HepG2 (cell line): ENCODE measurements around the gene TTC16. TPM values are rescaled to one million over a fixed set of nuclear protein-coding genes. Genes with fewer than 3 reads are reported as not detected.

Source experiments
- ADNP ChIP-seq: sonication (generic); formaldehyde crosslinking; IDR thresholded peaks from 2 replicates; pipeline ENCODE4 v1.4.0; 2020; ENCODE audit warnings: missing genetic modification reagents
- CREB3 ChIP-seq: sonication (generic); formaldehyde crosslinking; IDR thresholded peaks from 2 replicates; pipeline ENCODE4 v1.5.0; 2020; ENCODE audit warnings: missing genetic modification reagents
- FUBP1 ChIP-seq: sonication (generic); formaldehyde crosslinking; IDR thresholded peaks from 2 replicates; pipeline ENCODE4 v1.5.1; 2020; ENCODE audit warnings: missing genetic modification reagents, mild to moderate bottlenecking, borderline replicate concordance
- MBNL3 ChIP-seq: fragments of 250-450 bp; sonication (Bioruptor Pico); conservative IDR thresholded peaks from 2 replicates; pipeline ENCODE4 v1.8.0; 2022; ENCODE audit warnings: mild to moderate bottlenecking, inconsistent platforms
- MTERF4 ChIP-seq: sonication (generic); formaldehyde crosslinking; IDR thresholded peaks from 2 replicates; pipeline ENCODE4 v1.8.0; 2023; ENCODE audit warnings: mild to moderate bottlenecking, missing genetic modification reagents
- NFRKB ChIP-seq: fragments of 450-650 bp; IDR thresholded peaks from 2 replicates; pipeline ENCODE4 v1.6.1; 2017
- PCBP2 ChIP-seq: fragments of 200-400 bp; formaldehyde crosslinking; optimal IDR thresholded peaks from 2 replicates; pipeline ENCODE3; 2018; ENCODE audit warnings: low read length, low read depth; ENCODE audit not compliant: poor library complexity, severe bottlenecking
- RELA ChIP-seq: sonication (generic); formaldehyde crosslinking; IDR thresholded peaks from 2 replicates; pipeline ENCODE4 v1.4.0; 2020; ENCODE audit warnings: missing genetic modification reagents
- SIX1 ChIP-seq: sonication (generic); formaldehyde crosslinking; IDR thresholded peaks from 2 replicates; pipeline ENCODE4 v1.4.0; 2020; ENCODE audit warnings: missing genetic modification reagents, borderline replicate concordance
- SMARCE1 ChIP-seq: fragments of 450-650 bp; IDR thresholded peaks from 2 replicates; pipeline ENCODE4 v1.6.1; 2017; ENCODE audit warnings: borderline replicate concordance
- YEATS4 ChIP-seq: sonication (generic); formaldehyde crosslinking; IDR thresholded peaks from 2 replicates; pipeline ENCODE4 v1.4.0; 2020; ENCODE audit warnings: missing genetic modification reagents, borderline replicate concordance
- YY1 ChIP-seq: IDR thresholded peaks from 2 replicates; pipeline ENCODE4 v1.6.1; 2011; ENCODE audit warnings: low read length, low read depth, moderate library complexity, mild to moderate bottlenecking; ENCODE audit not compliant: insufficient read depth, insufficient replicate concordance
- ZFP37 ChIP-seq: sonication (generic); formaldehyde crosslinking; IDR thresholded peaks from 2 replicates; pipeline ENCODE4 v1.4.0; 2020; ENCODE audit warnings: missing genetic modification reagents, borderline replicate concordance
- ZFP90 ChIP-seq: sonication (generic); formaldehyde crosslinking; IDR thresholded peaks from 2 replicates; pipeline ENCODE4 v1.8.0; 2022; ENCODE audit warnings: missing genetic modification reagents, mild to moderate bottlenecking, inconsistent platforms, borderline replicate concordance
- ZNF136 ChIP-seq: sonication (generic); formaldehyde crosslinking; IDR thresholded peaks from 2 replicates; pipeline ENCODE4 v1.8.1; 2022; ENCODE audit warnings: low read depth, mild to moderate bottlenecking, moderate library complexity, missing genetic modification reagents
- ZNF138 ChIP-seq: sonication (generic); formaldehyde crosslinking; IDR thresholded peaks from 2 replicates; pipeline ENCODE4 v1.5.0; 2020; ENCODE audit warnings: mild to moderate bottlenecking, low read depth, missing genetic modification reagents
- ZNF142 ChIP-seq: sonication (generic); formaldehyde crosslinking; IDR thresholded peaks from 2 replicates; pipeline ENCODE4 v1.4.0; 2020; ENCODE audit warnings: missing genetic modification reagents
- ZNF3 ChIP-seq: IDR thresholded peaks from 2 replicates; pipeline ENCODE4 v1.7.0; 2017; ENCODE audit warnings: inconsistent platforms
- ZNF350 ChIP-seq: sonication (generic); formaldehyde crosslinking; IDR thresholded peaks from 2 replicates; pipeline ENCODE4 v1.4.0; 2020; ENCODE audit warnings: mild to moderate bottlenecking, low read depth, missing genetic modification reagents, borderline replicate concordance
- ZNF451 ChIP-seq: sonication (generic); formaldehyde crosslinking; IDR thresholded peaks from 2 replicates; pipeline ENCODE4 v1.5.0; 2020; ENCODE audit warnings: mild to moderate bottlenecking, missing genetic modification reagents
- polyA plus RNA-seq, 8 experiments: library from polyadenylated mRNA; depleted of rRNA in 3 of 8; stranded (reverse) in 7 of 8; unstranded in 1 of 8; fragments of >200 nt; fragmentation: Illumina TruSeq in 4 of 8; extraction: Trizol in 4 of 8; gene quantifications; 2 replicates each; pipeline versions ENCODE4 v1.2.1 to v1.2.3, GENCODE V29; 2011 to 2016; ENCODE audit warnings: low read depth in 4 of 8, missing spikeins in 1 of 8, mixed read lengths in 1 of 8; ENCODE audit not compliant: insufficient read depth in 1 of 8
- total RNA-seq, 5 experiments: library from RNA; depleted of rRNA; stranded (reverse); fragments of >200 nt; fragmentation: Illumina TruSeq; extraction: Trizol; gene quantifications; 2 replicates each; pipeline ENCODE4 v1.2.3, GENCODE V29; 2016; ENCODE audit warnings: low read depth in 1 of 5

Gene TTC16
- total and polyA plus RNA-seq, 2 of the 13 experiments (the other 11 are each of a cell fraction or from before 2014, with no cell fraction given), result not detected

GRCh38 chr9:127734747-127735529 lies 19.1 kb downstream of the TTC16 start, which contains the start of gene TOR2A (continued):
- TF ChIP-seq ZNF142 (CRISPR knock-in tag) (peak; percentile 89), NFRKB (no peak), YY1 (peak; percentile 80), PCBP2 (no peak), ZFP90 (CRISPR knock-in tag) (no peak; the same call in 1 of the 2 replicates), CREB3 (CRISPR knock-in tag) (peak; percentile 61; the same call in 1 of the 2 replicates), ADNP (CRISPR knock-in tag) (no peak), ZNF136 (CRISPR knock-in tag) (no peak), YEATS4 (CRISPR knock-in tag) (peak; percentile 89), ZFP37 (CRISPR knock-in tag) (no peak), ZNF350 (CRISPR knock-in tag) (peak; percentile 37; the same call in 1 of the 2 replicates), RELA (CRISPR knock-in tag) (no peak), ZNF138 (CRISPR knock-in tag) (no peak), SMARCE1 (no peak), ZNF451 (CRISPR knock-in tag) (0 out of 2 replicates have a peak, but pooled peaks have one; percentile 56), MBNL3 (CRISPR knock-in tag) (no peak), ZNF3 (CRISPR knock-in tag) (no peak), SIX1 (no peak), FUBP1 (CRISPR knock-in tag) (no peak), MTERF4 (no peak)
